Measurements from ENCODE around the gene DLST. TPM values are rescaled to one million over a fixed set of nuclear protein-coding genes. Genes with fewer than 3 reads are reported as not detected.

Gene DLST
- total and polyA plus RNA-seq, 2 of the 4 experiments (the other 2 are of a cell fraction), result 58.6 to 119 TPM

- no peak for TF ChIP-seq CTCF (conservative IDR thresholded peaks at IDR 0.05; ENCODE audit: low read depth, low read length)
- TF ChIP-seq POLR2A (IDR thresholded peaks at IDR 0.05; ENCODE audit: low read depth, low read length), result peak; percentile 93
These were observed at the start of gene DLST (continued) for GRCh38 chr14:74881431-74882102.

- intact Hi-C loops (cut with micrococcal nuclease), result no loop called here
- POLR2A ChIA-PET (ENCODE audit: unreplicated experiment), result no interaction called here
- no TSS peak for BruUV-seq (replicated peaks)
These were observed 48.9 kb upstream of the DLST start for GRCh38 chr14:74832849-74833248.

More at GRCh38 chr14:74832849-74833248, 48.9 kb upstream of the DLST start:
- Histone ChIP-seq H3K18ac (ENCODE audit: low read depth, low read length) (no peak overlapping the region), H2AK9ac (replicated peaks; ENCODE audit: low read depth, low read length, poor library complexity) (no peak overlapping the region), H2BK15ac (ENCODE audit: low read depth, low read length) (no peak overlapping the region), H4K91ac (ENCODE audit: insufficient read depth, low read depth, low read length) (no peak overlapping the region), H3K9me1 (ENCODE audit: insufficient read depth, low read length) (peaks cover 11% of the 10 kb centered on the region), H3K4me1 (ENCODE audit: control insufficient read depth, insufficient read depth, low read length) (peaks cover 20% of the 10 kb centered on the region), H3K36me3 (ENCODE audit: control insufficient read depth, insufficient read depth, low read length) (peaks cover 20% of the 10 kb centered on the region), H3K9ac (ENCODE audit: low read depth, low read length) (no peak overlapping the region), H2AFZ (replicated peaks; ENCODE audit: low read length, poor library complexity) (no peak overlapping the region), H2BK120ac (ENCODE audit: low read depth, low read length) (no peak overlapping the region), H2AK5ac (ENCODE audit: low read depth, low read length) (no peak overlapping the region), H3K9me3 (ENCODE audit: control insufficient read depth, insufficient read depth, low read length) (no peaks in the 10 kb centered on the region), H3K56ac (ENCODE audit: extremely low read depth, insufficient read depth, low read length) (no peak overlapping the region), H3K23ac (ENCODE audit: low read depth, low read length) (no peak overlapping the region), H3K27ac (ENCODE audit: insufficient read depth, low read length) (no peak overlapping the region), H2BK5ac (ENCODE audit: low read depth, low read length, poor library complexity, severe bottlenecking) (no peak overlapping the region), H3K27me3 (ENCODE audit: control insufficient read depth, insufficient read depth, low read length) (no peaks in the 10 kb centered on the region), H3K79me1 (ENCODE audit: low read depth in 1 of 2, low read length in 2 of 2) (peaks cover 14 to 35% of the 10 kb centered on the region in 2 experiments; a peak in 3 of 4 replicates), H4K8ac (ENCODE audit: low read depth in 2 of 2, low read length in 2 of 2) (no peak overlapping the region), H2BK20ac (ENCODE audit: low read depth, low read length) (no peak overlapping the region), H3K4me2 (ENCODE audit: low read depth, low read length) (no peak overlapping the region), H3K14ac (replicated peaks; ENCODE audit: low read depth, low read length) (no peak overlapping the region), H4K20me1 (ENCODE audit: insufficient read depth, low read length) (peaks cover 6% of the 10 kb centered on the region; the same call in 1 of the 2 replicates), H3K4me3 (ENCODE audit: insufficient read depth, low read depth, low read length) (no peak overlapping the region), H4K5ac (ENCODE audit: low read depth, low read length) (no peak overlapping the region), H3K4ac (ENCODE audit: low read depth, low read length) (no peak overlapping the region)
- DNase-seq (no peak), ATAC-seq (ENCODE audit: low read depth) (no peak)
- in situ Hi-C loops (cut with MboI; ENCODE audit: low sequenced_read_pairs) (no loop called here), dilution Hi-C loops (cut with HindIII; ENCODE audit: low sequenced_read_pairs, unreplicated experiment) (no loop called here)
- WGBS, 2 experiments (ENCODE audit: extremely low coverage in 2 of 2, insufficient read length in 1 of 2), result no CpG with 5 or more reads among the region's 4 CpGs
- CTCF ChIA-PET, result no interaction called here
- TF ChIP-seq POLR2A (IDR thresholded peaks at IDR 0.05; ENCODE audit: low read depth, low read length), result no peak
- no peak for TF ChIP-seq MAZ (IDR thresholded peaks at IDR 0.05; ENCODE audit: borderline replicate concordance, low read depth, low read length)
- no peak for TF ChIP-seq USF2 (IDR thresholded peaks at IDR 0.05; ENCODE audit: low read depth, low read length)
- TF ChIP-seq ELK1 (IDR thresholded peaks at IDR 0.05; ENCODE audit: borderline replicate concordance, low read depth, low read length), result no peak
- no peak for TF ChIP-seq MAFK (IDR thresholded peaks at IDR 0.05; ENCODE audit: low read depth, low read length)
- no peak for TF ChIP-seq BHLHE40 (IDR thresholded peaks at IDR 0.05; ENCODE audit: low read depth, low read length)
- TF ChIP-seq CEBPB (IDR thresholded peaks at IDR 0.05; ENCODE audit: low read depth, low read length), result no peak
- TF ChIP-seq CHD1 (IDR thresholded peaks at IDR 0.05; ENCODE audit: low read depth, low read length), result no peak
- no peak for TF ChIP-seq MXI1 (IDR thresholded peaks at IDR 0.05; ENCODE audit: borderline replicate concordance, low read depth, low read length)
- no peak for TF ChIP-seq NFE2L2 (IDR thresholded peaks at IDR 0.05; ENCODE audit: low read depth, low read length)
- no peak for TF ChIP-seq SMC3 (IDR thresholded peaks at IDR 0.05; ENCODE audit: low read depth, low read length)
- no peak for TF ChIP-seq RAD21 (IDR thresholded peaks at IDR 0.05; ENCODE audit: low read length)
- TF ChIP-seq RCOR1 (IDR thresholded peaks at IDR 0.05; ENCODE audit: insufficient replicate concordance, low read length), result no peak

All from IMR-90 (cell line).